GM12864 (cell line): ENCODE results near the gene APOO.

Experiments
- DNase-seq: peaks from one replicate; pipeline ENCODE4 v3.0.0-alpha.2; 2011; ENCODE audit warnings: low read depth
- H3K4me3 ChIP-seq: 2 replicates; pipeline ENCODE4 v1.5.1; 2011; ENCODE audit warnings: mild to moderate bottlenecking, low read depth, low read length, control low read depth
- TF ChIP-seq, protein P1 (sequence below): IDR thresholded peaks from 2 replicates; pipeline ENCODE4 v1.5.1; 2011; ENCODE audit warnings: low read depth, mild to moderate bottlenecking, moderate library complexity, low read length, control low read depth, inconsistent platforms; ENCODE audit errors: missing control alignments

APOO gene

DNA sequence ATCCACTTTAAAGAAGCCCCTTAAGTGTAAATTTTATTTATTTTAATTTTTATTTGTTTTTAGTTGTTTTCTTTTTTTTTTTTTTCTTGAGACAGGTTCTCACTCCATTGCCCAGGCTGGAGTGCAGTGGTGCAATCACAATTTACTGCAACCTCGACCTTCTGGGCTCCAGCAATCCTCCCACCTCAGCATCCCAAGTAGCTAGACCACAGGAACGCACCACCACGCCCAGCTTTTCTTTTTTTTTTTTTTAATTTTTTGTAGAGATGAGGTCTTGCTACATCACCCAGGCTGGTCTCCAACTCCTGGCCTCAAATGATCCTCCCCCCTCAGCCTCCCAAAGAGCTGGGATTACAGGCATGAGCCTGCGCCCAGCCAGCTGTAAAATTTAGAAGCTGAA is 118.8 kb downstream of the APOO start:
- H3K4me3 ChIP-seq: no peak overlapping the region
- TF ChIP-seq, protein P1, sequence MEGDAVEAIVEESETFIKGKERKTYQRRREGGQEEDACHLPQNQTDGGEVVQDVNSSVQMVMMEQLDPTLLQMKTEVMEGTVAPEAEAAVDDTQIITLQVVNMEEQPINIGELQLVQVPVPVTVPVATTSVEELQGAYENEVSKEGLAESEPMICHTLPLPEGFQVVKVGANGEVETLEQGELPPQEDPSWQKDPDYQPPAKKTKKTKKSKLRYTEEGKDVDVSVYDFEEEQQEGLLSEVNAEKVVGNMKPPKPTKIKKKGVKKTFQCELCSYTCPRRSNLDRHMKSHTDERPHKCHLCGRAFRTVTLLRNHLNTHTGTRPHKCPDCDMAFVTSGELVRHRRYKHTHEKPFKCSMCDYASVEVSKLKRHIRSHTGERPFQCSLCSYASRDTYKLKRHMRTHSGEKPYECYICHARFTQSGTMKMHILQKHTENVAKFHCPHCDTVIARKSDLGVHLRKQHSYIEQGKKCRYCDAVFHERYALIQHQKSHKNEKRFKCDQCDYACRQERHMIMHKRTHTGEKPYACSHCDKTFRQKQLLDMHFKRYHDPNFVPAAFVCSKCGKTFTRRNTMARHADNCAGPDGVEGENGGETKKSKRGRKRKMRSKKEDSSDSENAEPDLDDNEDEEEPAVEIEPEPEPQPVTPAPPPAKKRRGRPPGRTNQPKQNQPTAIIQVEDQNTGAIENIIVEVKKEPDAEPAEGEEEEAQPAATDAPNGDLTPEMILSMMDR: no peak
- no peak for DNase-seq

DNA sequence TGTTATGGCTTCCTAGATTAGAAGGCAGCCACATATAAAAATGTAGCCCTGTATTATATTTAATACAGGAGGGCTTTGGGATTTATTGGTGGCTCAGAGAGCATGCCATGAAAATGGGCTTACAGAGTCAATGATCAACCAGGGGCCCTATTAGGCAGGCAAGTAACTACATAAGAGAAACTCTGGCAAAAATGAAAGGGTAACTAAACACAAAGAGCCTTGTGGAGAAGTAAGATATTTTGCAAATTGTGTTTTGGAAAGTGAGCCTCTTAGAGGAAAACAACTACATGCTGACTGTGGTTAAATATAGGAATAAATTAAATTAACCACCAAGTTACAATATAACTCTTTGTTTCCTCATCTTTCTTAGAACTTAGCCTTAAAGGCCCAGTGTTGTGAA is 119.2 kb downstream of the APOO start:
- H3K4me3 ChIP-seq: no peak overlapping the region
- TF ChIP-seq, protein P1: no peak
- no peak for DNase-seq

DNA sequence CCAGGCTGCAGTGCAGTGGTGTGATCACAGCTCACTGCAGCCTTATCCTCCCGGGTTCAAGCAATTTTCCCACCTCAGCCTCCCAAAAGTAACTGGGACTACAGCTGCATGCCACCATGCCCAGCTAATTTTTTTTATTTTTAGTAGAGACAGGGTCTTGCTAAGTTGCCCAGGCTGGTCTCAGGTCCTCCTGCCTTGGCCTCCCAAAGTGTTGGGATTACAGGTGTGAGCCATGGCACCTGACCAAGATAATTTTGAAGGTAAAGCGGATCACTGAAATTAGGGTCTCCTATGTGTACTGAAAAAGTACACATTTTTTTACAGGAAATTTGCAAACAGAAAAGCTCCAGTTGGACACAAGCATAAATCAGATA is 120.0 kb downstream of the APOO start:
- DNase-seq: no peak
- TF ChIP-seq, protein P1: no peak
- no peak overlapping the region for H3K4me3 ChIP-seq

DNA sequence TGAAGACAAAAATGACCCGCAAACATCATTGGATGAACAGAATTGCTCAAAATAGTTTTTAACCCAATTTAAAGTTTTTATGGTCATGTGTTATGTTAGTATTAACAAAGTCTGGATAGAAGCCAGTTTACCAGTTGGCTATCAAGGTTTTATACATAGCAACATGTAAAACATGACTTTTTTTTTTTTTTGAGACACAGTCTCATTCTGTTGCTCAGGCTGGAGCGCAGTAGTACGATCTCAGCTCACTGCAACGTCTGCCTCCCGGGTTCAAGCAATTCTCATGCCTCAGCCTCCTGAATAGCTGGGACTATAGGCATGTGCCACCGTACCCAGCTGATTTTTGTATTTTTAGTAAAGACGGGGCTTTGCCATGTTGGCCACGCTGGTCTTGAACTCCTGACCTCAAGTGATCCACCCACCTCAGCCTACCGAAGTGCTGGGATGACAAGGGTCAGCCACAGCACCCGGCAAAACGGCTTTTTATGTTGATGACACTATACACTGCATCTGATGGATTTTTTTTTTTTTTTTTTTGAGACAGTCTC is 121.4 kb downstream of the APOO start:
- no peak for DNase-seq
- H3K4me3 ChIP-seq: no peak overlapping the region
- TF ChIP-seq, protein P1: no peak

DNA sequence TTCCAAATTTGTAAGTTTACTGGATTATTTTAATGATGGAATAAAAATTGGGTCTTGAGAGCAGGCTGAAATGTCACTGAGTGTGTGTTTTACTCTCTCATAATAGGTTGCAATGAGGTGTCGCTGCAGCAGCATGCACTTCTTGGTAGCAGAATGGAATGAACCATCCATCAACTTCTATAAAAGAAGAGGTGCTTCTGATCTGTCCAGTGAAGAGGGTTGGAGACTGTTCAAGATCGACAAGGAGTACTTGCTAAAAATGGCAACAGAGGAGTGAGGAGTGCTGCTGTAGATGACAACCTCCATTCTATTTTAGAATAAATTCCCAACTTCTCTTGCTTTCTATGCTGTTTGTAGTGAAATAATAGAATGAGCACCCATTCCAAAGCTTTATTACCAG is 122.2 kb downstream of the APOO start:
- DNase-seq: no peak
- no peak overlapping the region for H3K4me3 ChIP-seq
- TF ChIP-seq, protein P1: no peak

DNA sequence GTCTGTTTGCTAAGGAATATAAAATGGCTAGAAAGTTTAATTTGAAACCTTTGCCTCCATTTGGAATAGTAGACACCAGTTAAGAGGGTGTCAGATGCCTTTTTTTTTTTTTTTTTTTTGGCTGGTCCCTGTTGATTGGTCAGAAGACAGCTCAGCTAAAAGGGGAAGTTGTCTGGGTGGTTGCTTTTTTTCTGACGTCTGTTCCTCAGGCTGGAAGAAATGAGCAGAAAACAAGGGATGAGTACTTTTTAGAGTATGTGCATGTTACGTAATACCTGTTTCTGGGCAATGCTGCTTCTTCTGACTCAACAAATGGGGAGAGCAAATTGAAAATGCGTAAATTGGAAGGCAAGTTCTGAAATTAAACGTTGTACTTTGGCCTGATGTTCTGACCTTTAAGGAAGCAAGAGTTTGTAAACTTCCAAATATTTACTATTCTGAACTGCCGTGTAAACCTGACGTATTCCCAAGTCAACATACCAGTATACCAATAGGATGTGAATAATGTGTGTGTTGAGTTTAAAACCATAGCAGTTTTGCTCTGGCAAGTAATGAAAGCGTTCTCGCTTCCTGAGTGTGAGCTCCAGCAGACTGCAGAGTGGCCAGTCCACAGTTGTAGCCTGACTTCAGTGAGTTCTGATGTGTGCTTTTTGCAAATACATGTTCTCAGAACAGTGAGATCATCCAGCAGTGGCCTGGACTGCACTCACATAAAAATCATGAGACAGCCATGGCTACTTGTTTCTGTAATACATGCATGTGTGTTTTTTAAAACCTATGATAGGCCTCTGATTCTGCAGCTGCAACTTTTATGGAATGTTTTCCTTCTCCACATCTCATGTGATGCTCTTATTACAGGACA is 123.0 kb downstream of the APOO start:
- DNase-seq: no peak
- H3K4me3 ChIP-seq: peak overlapping the region; percentile 63; the same call in 1 of the 2 replicates
- TF ChIP-seq, protein P1: no peak
